PFSK-1 (cell line): ENCODE measurements around the gene C2orf76.

ENCODE experiments used
- FOXP2 ChIP-seq: optimal IDR thresholded peaks from 2 replicates; pipeline ENCODE3; 2011; ENCODE audit warnings: borderline replicate concordance, control low read depth, inconsistent platforms; ENCODE audit not compliant: insufficient read depth; ENCODE audit errors: extremely low read length, extremely low read depth
- POLR2AphosphoS5 ChIP-seq: IDR thresholded peaks from 2 replicates; pipeline ENCODE4 v1.6.1; 2012; ENCODE audit warnings: low read depth, mild to moderate bottlenecking, control low read depth, low read length, moderate library complexity
- REST ChIP-seq, 2 experiments: IDR thresholded peaks; 2 replicates each; pipeline versions ENCODE4 v1.6.1 to v1.8.0; 2011 to 2012; ENCODE audit warnings: low read depth in 2 of 2, low read length in 2 of 2, control low read depth in 1 of 2, inconsistent platforms in 1 of 2, mild to moderate bottlenecking in 1 of 2, moderate library complexity in 1 of 2; ENCODE audit not compliant: insufficient read depth in 1 of 2
- SIN3A ChIP-seq: IDR thresholded peaks from 2 replicates; pipeline ENCODE4 v1.6.1; 2012; ENCODE audit warnings: mild to moderate bottlenecking, low read length, moderate library complexity, borderline replicate concordance; ENCODE audit not compliant: insufficient read depth
- TAF1 ChIP-seq: IDR thresholded peaks from 2 replicates; pipeline ENCODE4 v1.6.1; 2012; ENCODE audit warnings: low read length, control low read depth, borderline replicate concordance; ENCODE audit not compliant: insufficient read depth

The C2orf76 gene

GRCh38 chr2:119402106-119402505 is 35.5 kb upstream of the C2orf76 start:
- TF ChIP-seq FOXP2 = no peak
- no peak for TF ChIP-seq SIN3A
- TF ChIP-seq REST (IDR thresholded peaks at IDR 0.05; ENCODE audit: insufficient read depth in 1 of 2, low read depth in 2 of 2, low read length in 2 of 2) = no peak
- no peak for TF ChIP-seq POLR2AphosphoS5
- TF ChIP-seq TAF1 = no peak

GRCh38 chr2:119397196-119397595 is 30.6 kb upstream of the C2orf76 start:
- TF ChIP-seq REST (IDR thresholded peaks at IDR 0.05; ENCODE audit: insufficient read depth in 1 of 2, low read depth in 2 of 2, low read length in 2 of 2) (no peak), TAF1 (no peak), SIN3A (no peak), POLR2AphosphoS5 (no peak), FOXP2 (no peak)

- TF ChIP-seq FOXP2 (no peak), TAF1 (no peak)
Measured at GRCh38 chr2:119393971-119394748, 27.5 kb upstream of the C2orf76 start.

- no peak for TF ChIP-seq POLR2AphosphoS5
- TF ChIP-seq REST (IDR thresholded peaks at IDR 0.05; ENCODE audit: insufficient read depth in 1 of 2, low read depth in 2 of 2, low read length in 2 of 2) = no peak
- TF ChIP-seq TAF1 = no peak
- no peak for TF ChIP-seq SIN3A
- no peak for TF ChIP-seq FOXP2
Measured at GRCh38 chr2:119389615-119390306, 23.1 kb upstream of the C2orf76 start.

GRCh38 chr2:119387381-119388129 is 20.9 kb upstream of the C2orf76 start:
- TF ChIP-seq SIN3A (no peak), POLR2AphosphoS5 (no peak), REST (IDR thresholded peaks at IDR 0.05; ENCODE audit: insufficient read depth in 1 of 2, low read depth in 2 of 2, low read length in 2 of 2) (no peak), TAF1 (no peak), FOXP2 (no peak)
